ENCODE measurements around the gene COL6A2. TPM values are rescaled to one million over a fixed set of nuclear protein-coding genes. Genes with fewer than 3 reads are reported as not detected.

The COL6A2 gene
- polyA plus RNA-seq, 3 donors, result 0.01 TPM; not detected in 2

DNA sequence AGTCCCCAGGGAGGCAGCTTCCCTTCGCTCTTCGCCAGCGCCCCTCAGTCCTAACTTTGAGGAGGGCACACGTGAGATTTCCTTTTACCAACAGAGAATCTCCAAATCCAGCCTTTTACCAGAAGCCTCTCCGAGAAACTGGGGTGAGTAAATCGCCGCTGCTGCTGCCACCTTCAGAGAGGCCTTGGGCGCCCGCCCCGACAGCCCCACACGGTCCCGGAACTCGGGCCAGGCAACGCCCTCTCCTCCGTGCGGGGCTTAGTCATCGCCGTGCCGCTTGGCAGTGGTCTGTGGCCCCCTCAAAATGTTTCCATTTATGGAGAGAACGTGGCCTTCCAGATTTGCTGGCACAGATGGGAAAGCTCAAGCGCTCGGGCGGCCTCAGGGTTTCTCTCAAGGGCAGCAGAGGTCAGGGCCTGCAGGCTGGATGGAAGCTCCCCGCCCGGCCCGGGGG, 41.4 kb upstream of the COL6A2 start:
- H3K36me3 ChIP-seq (replicated peaks in 1 of 2; ENCODE audit: control insufficient read depth in 1 of 2, insufficient read depth in 2 of 2, low read length in 2 of 2), result no peaks in the 10 kb centered on the region
- no peak overlapping the region for H3K27ac Mint-ChIP-seq

GRCh38 chr21:46057111-46057709, 40.7 kb upstream of the COL6A2 start:
- H3K27ac Mint-ChIP-seq, result no peak overlapping the region
- H4K20me1 ChIP-seq (ENCODE audit: insufficient read depth, low read length), result no peaks in the 10 kb centered on the region
- H3K4me1 Mint-ChIP-seq, result peaks cover 2% of the 10 kb centered on the region
- no peaks in the 10 kb centered on the region for H3K36me3 ChIP-seq (replicated peaks in 1 of 2; ENCODE audit: control insufficient read depth in 1 of 2, insufficient read depth in 2 of 2, low read length in 2 of 2)
- TF ChIP-seq, protein P1, sequence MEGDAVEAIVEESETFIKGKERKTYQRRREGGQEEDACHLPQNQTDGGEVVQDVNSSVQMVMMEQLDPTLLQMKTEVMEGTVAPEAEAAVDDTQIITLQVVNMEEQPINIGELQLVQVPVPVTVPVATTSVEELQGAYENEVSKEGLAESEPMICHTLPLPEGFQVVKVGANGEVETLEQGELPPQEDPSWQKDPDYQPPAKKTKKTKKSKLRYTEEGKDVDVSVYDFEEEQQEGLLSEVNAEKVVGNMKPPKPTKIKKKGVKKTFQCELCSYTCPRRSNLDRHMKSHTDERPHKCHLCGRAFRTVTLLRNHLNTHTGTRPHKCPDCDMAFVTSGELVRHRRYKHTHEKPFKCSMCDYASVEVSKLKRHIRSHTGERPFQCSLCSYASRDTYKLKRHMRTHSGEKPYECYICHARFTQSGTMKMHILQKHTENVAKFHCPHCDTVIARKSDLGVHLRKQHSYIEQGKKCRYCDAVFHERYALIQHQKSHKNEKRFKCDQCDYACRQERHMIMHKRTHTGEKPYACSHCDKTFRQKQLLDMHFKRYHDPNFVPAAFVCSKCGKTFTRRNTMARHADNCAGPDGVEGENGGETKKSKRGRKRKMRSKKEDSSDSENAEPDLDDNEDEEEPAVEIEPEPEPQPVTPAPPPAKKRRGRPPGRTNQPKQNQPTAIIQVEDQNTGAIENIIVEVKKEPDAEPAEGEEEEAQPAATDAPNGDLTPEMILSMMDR (IDR thresholded peaks at IDR 0.05), result no peak
- no peaks in the 10 kb centered on the region for H3K4me1 ChIP-seq (ENCODE audit: control insufficient read depth in 1 of 2, insufficient read depth in 2 of 2, low read length in 2 of 2)
- no peak overlapping the region for H2AFZ ChIP-seq (ENCODE audit: insufficient read depth, low read depth, low read length, poor library complexity, severe bottlenecking)
- 2% methylated on average over 19 of the region's 27 CpGs for WGBS (ENCODE audit: insufficient coverage)
- H3K9me3 ChIP-seq (replicated peaks in 1 of 2; ENCODE audit: control insufficient read depth in 1 of 2, insufficient read depth in 1 of 2, low read length in 2 of 2), result peaks cover 14 to 19% of the 10 kb centered on the region in 2 donors
- no peaks in the 10 kb centered on the region for H3K36me3 Mint-ChIP-seq
- intact Hi-C loops (cut with micrococcal nuclease), result no loop called here
- H3K4me3 ChIP-seq (replicated peaks in 1 of 3; ENCODE audit: low read depth in 2 of 3, low read length in 3 of 3), result no peak overlapping the region
- peaks cover 22 to 44% (median 25%) of the 10 kb centered on the region in 7 donors for H3K9me3 Mint-ChIP-seq
- H3K27ac ChIP-seq (ENCODE audit: low read depth in 1 of 2, low read length in 2 of 2), result no peak overlapping the region
- peaks cover 29 to 42% (median 33%) of the 10 kb centered on the region in 3 donors for H3K27me3 Mint-ChIP-seq (ENCODE audit: low read depth in 3 of 3)
- no peaks in the 10 kb centered on the region for H3K79me2 ChIP-seq (ENCODE audit: insufficient read depth, low read length)
- H3K4me3 Mint-ChIP-seq, result peak overlapping the region in 1 of 2 donors; percentile 57
- DNase-seq, result no peak
- no peak overlapping the region for H3K9ac ChIP-seq (ENCODE audit: insufficient read depth, low read length, poor library complexity, severe bottlenecking)
- H3K4me2 ChIP-seq (replicated peaks; ENCODE audit: extremely low read depth, low read length, poor library complexity, severe bottlenecking), result no peak overlapping the region
- H3K27me3 ChIP-seq (ENCODE audit: control insufficient read depth in 2 of 2, insufficient read depth in 2 of 2, low read length in 2 of 2), result peaks cover 0 to 26% of the 10 kb centered on the region in 2 donors

More for the DNA sequence above, 41.4 kb upstream of the COL6A2 start:
- peaks cover 30 to 38% (median 33%) of the 10 kb centered on the region in 3 donors for H3K27me3 Mint-ChIP-seq (ENCODE audit: low read depth in 3 of 3)
- 55% methylated on average over 24 of the region's 26 CpGs for WGBS (ENCODE audit: insufficient coverage)
- peaks cover 17 to 40% (median 20%) of the 10 kb centered on the region in 7 donors for H3K9me3 Mint-ChIP-seq
- Histone ChIP-seq H3K4me2 (replicated peaks; ENCODE audit: extremely low read depth, low read length, poor library complexity, severe bottlenecking) (no peak overlapping the region), H3K79me2 (ENCODE audit: insufficient read depth, low read length) (no peaks in the 10 kb centered on the region), H3K9me3 (replicated peaks in 1 of 2; ENCODE audit: control insufficient read depth in 1 of 2, insufficient read depth in 1 of 2, low read length in 2 of 2) (peaks cover 7 to 11% of the 10 kb centered on the region in 2 donors), H3K27me3 (ENCODE audit: control insufficient read depth in 2 of 2, insufficient read depth in 2 of 2, low read length in 2 of 2) (peaks cover 0 to 24% of the 10 kb centered on the region in 2 donors), H3K27ac (ENCODE audit: low read depth in 1 of 2, low read length in 2 of 2) (no peak overlapping the region), H4K20me1 (ENCODE audit: insufficient read depth, low read length) (no peaks in the 10 kb centered on the region), H3K9ac (ENCODE audit: insufficient read depth, low read length, poor library complexity, severe bottlenecking) (no peak overlapping the region), H3K4me3 (replicated peaks in 1 of 3; ENCODE audit: low read depth in 2 of 3, low read length in 3 of 3) (no peak overlapping the region), H3K4me1 (ENCODE audit: control insufficient read depth in 1 of 2, insufficient read depth in 2 of 2, low read length in 2 of 2) (no peaks in the 10 kb centered on the region), H2AFZ (ENCODE audit: insufficient read depth, low read depth, low read length, poor library complexity, severe bottlenecking) (no peak overlapping the region)
- H3K36me3 Mint-ChIP-seq, result no peaks in the 10 kb centered on the region
- intact Hi-C loops (cut with micrococcal nuclease), result no loop called here
- peaks cover 2% of the 10 kb centered on the region for H3K4me1 Mint-ChIP-seq
- H3K4me3 Mint-ChIP-seq, result peak overlapping the region in 1 of 2 donors; percentile 57
- TF ChIP-seq, protein P1 (IDR thresholded peaks at IDR 0.05), result no peak
- DNase-seq, result no peak

All from CD14-positive monocyte (primary cell).